HG02973 (cell line): ENCODE measurements around the gene RPL36.
"Not testable (repeated sequence)": the region's sequence is repeated elsewhere in the genome, so short reads cannot be mapped to it uniquely, and the experiment has no call there.

ENCODE experiments used
- ATAC-seq: cut with Tn5 transposase; IDR thresholded peaks from one replicate; pipeline ENCODE4 v1.9.1; 2021; ENCODE audit warnings: moderate library complexity; ENCODE audit not compliant: unreplicated experiment

RPL36 gene

DNA sequence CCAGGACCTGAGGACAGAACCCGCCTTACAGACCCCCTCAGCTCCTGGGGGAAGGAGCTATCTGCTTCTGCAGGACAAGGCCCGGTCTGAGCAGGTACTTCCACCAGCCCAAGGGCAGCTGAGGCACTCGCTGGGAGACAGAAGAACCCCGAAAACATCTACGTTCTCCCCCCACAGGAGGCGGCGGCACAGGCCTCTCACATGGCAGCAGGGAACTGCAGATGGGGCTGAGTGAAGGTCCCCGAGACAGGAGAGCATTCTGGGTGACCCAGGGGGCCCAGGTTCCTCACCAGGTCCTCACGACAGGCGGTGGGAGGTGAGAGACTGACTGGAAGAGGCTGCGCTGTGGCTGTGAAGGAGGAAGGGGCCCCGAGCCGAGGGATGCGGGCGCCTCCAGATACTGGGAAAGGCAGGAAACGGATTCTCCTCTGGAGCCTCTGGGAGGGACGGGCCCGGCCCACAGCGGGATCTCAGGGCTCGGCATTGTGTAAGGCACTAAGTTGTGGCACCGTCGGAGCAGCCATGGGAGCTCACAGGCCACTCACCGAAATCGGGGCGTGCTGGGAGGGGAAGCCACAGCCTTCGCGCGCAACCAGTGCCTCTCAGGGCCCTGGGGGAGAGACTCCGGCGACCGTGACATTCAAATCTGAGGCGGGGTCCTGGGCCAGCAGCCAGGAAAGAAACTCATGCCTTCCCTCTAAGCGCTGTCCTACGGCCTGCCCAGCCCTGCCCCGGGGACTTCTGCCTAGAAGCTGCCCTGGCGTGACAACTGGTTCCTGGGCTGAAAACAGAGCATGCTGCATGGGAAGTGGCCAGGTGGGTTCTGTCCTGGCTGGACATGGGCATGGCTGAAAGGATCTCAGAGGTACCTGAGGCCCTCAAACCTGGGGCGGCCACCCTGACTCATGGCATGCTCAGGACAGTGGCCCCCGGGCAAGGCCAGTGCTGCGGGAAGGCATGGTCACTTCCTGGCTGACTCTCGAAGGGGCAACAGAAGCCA, 14.0 kb downstream of the RPL36 start:
- ATAC-seq: no peak

DNA sequence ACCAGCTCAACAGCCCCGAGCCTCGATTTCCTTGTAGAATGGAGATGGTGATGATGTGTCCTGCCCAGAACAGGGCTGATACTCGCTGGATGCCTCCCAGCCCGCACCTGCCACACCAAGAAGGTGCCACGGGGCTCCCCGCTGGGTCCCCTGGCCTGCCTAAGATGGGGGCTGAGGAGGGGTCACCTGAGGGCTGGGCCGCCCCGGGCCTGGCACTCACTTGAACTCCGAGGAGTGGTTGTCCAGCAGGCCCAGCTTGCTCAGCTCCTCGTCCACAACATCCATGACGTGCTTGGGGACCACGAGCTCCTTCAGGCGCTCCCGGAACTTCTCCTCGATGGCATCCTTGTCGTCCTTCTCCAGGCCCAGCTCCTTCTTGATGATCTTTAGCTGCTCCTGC, 15.5 kb downstream of the RPL36 start:
- ATAC-seq: no peak

DNA sequence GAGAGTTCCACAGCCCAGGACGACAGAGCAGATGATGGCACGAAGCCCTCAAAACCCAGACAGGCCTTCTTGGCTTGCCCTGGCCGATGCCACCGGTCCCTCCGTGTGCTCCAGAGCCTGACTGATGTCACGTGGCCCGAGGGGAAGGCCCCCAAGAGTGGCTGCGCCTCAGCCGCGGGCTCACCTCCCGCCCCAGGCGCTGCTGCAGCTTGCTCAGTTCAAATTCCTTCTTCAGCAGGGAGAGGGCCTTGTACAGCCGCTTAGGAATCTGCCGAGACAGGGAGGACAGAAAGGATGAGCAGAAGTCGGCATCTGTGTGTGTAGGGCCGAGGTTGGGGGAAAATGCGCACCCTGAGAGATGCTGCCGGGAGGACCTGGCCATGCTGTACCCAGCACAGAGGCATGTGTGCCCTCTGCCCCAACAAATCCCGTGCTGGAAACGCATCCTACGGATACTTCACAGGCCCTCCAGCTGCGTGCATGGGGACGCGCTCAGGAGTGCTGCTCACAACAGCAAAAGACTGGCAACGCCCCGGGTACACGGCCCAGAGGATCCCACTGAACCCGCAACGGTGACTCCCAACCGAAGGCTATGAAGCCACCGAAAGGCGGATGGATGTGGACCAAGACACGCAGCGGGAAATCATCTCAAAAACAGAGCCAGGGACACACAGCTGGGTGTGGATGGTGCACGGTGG, 16.9 kb downstream of the RPL36 start:
- no peak for ATAC-seq

DNA sequence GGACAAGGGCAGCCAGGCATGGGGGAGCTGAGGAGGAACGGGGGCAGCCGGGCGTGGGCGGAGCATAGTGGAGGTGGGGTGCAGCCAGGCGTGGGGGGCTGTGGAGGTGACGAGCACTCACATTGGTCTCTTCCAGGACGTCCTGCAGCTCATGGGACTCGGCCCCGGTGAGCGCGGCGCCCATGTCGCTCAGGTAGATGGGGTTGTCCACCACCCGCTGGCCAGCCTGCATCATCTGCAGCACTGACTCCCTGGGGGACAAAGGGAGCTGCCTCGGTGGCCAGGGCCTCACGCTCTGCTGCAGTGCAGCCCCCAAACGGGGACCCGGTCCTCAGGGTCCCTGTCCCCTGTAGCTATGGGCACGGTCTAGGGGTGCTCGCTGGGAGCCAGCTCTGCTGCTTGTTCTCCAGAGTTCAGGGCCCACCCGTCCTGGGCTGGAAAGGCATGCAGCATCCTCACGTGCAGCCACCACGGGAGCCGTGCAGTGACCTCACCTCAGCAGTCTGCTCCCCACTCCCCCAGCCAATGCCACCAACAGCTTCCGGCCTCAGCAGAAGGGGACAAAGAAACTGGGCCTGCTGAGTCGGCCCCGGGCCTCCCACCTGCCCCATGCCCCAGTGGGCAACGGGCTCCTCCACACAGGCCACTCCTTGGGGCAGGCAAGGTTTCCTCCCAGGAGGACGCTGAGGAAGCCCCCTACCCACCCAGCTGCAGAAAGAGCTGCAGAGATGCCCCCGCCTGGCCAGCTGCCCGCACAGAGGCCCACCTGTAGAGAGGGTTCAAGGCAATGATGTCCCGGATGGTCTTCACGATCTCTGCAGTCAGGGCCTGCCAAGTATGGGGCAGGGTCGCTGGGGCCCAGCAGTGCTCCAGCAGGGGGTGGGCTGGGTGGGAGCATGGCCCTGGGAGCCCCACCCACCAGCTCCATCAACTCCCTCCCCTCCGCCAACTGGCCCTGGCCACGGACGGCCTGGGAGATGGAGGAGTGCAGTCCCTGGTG, 17.8 kb downstream of the RPL36 start:
- ATAC-seq: no peak

DNA sequence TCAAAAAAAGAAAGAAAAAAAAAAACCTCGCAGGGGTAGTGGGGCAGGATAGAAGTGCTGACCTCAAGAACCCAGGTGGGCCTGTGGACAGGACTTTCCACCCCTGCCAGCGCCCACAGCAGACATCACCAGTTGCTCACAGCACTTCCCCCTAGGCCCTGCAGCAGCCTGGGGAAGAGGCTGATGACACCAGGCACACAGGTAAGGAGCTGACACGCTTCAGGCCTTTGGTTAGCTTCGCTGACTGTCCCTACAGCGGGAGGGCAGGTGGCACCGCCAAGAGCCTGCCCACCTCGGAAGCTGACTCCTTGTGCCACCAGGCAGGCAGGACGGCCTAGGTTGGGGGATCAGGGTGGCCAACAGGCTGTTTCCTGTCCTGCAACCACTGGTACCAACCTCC, 20.9 kb downstream of the RPL36 start:
- no peak for ATAC-seq

DNA sequence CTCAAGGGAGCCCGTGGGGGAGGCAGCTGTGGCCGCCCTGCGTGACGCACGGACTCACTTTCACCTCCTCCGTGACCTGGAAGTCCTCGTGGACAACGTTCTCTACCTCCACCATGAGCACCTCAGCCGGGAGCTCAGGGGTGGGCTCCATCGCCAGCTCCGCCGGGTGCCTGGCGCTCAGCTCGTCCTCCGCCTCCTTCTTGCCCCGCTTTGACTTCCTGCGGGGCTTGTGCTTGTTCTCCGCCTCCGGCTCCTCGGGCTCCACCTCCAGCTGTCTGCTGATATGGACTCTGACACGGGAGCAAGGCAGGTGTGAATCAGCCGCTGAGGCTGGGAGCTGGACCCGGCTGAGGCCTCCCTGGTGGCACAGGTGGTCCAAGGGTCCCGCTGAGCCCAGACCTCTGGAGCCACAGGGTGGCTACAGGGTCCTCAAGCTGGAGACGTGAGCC, 21.6 kb downstream of the RPL36 start:
- no peak for ATAC-seq

DNA sequence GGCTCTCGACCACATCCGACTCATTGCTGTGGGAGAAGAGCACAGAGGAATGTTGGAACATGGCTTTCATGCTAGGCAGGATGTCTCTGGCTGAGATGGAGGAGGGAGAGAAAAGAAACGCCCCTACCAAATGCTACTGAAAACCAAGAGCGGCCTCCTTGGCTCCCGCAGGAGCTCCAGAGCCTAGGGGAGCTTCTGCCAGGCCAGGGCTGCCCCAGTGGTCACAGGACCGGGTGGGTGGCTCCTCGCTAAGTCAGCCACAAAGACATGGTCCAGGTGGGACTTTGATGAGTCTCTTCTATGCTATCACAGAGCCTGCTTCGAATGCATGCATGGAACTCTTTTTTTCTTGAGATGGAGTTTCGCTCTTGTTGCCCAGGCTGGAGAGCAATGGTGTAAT, 23.1 kb downstream of the RPL36 start:
- ATAC-seq: no peak

DNA sequence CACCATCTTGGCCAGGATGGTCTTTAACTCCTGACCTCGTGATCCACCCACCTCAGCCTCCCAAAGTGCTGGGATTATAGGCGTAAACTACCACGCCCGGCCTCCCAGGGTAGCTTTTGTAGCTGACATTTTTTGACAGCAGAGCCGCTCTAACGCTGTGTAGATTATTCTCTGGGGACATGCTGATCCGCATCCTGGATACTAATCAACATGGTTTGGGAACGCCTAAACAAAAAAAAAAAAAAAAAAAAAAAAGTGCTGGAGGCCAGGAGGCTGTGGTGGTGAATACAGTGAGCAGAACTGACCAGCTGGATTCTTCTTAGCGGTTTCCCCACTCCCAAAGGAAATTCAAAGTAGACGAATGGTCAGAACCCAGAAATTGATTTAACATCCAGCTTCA, 24.7 kb downstream of the RPL36 start:
- ATAC-seq: no peak

DNA sequence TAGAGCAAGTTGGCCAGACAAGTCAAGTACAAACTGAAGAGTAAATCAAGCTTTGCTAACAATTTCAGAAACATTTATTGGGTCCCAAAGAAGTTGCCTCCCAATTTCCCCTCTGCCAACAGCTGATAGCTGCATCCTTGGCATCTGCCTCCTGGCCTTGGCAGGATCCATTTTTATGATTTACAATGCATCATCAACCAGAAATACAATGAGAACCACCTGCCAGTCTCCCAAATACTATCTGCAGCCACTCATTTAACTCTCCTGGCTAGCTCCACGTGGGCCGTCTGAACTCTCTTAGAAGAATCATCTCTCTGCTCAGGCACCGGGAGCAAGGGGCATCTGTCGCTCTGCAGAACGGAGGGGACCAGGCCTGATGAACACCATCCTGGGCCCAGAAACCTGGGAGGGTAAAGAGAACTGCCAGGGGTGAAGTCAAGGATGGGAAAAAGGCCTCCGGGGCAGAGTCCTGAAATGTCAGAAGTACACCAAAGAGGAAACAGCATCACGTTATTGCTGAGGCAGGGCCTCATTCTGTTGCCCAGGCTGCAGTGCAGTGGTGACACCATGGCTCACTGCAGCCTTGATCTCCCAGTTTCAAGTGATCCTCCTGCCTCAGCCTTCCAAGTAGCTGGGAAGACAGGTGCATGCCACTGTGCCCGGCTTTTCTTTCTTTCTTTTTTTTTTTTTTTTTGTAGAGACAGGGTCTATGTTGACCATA, 27.3 kb downstream of the RPL36 start:
- ATAC-seq: no peak

DNA sequence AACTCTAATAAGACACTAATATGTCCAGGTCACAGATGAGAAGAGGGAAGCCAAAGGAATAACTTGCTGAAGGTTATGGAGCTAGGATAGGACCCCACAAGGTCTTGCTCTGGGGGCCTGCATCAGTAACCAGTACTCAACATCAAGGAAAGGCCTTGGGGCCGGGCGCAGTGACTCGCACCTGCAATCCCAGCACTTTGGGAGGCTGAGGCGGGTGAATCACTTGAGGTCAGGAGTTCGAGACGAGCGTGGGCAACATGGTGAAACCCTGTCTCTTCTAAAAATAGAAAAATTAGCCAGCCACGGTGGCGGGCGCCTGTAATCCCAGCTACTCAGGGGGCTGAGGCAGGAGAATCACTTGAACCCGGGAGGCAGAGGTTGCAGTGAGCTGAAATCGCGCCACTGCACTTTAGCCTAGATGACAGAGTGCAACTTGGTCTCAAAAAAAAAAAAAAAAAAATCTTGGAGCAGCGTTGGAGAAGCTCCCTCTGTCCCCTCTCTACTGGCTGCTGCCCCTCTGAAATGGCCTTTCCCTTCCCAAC, 28.0 kb downstream of the RPL36 start:
- ATAC-seq: no peak

DNA sequence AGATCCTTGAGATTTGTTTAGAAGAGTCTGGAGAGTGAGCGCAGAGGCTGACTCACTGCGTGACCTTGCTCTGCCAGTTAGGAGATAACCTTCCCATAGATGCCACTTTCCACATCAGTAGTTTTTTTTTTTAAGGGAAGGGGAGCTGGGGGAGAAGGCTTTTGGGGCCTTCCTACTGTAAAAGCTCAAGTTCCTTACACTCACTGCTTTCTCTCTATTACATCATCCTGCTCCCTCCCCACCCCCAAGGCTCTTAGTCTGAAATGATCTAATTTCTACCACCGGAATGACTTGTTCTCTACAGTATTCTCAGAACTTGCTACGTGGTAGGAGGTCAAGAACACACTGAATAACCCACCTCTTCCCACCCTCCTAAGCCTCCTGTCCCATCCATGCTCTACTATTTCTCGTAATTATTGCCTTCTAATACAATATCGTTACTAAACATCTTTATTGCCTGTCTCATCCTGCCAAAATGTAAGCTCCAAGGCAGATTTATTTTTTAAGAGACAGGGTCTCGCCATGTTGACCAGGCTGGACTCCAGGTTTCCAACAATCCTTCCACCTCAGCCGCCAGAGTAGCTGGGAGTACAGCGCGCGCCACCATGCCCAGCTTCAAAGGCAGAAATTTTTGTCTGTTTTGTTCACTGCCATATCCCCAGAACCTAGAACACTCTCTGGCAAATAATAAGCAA, 28.6 kb downstream of the RPL36 start:
- ATAC-seq: no peak

DNA sequence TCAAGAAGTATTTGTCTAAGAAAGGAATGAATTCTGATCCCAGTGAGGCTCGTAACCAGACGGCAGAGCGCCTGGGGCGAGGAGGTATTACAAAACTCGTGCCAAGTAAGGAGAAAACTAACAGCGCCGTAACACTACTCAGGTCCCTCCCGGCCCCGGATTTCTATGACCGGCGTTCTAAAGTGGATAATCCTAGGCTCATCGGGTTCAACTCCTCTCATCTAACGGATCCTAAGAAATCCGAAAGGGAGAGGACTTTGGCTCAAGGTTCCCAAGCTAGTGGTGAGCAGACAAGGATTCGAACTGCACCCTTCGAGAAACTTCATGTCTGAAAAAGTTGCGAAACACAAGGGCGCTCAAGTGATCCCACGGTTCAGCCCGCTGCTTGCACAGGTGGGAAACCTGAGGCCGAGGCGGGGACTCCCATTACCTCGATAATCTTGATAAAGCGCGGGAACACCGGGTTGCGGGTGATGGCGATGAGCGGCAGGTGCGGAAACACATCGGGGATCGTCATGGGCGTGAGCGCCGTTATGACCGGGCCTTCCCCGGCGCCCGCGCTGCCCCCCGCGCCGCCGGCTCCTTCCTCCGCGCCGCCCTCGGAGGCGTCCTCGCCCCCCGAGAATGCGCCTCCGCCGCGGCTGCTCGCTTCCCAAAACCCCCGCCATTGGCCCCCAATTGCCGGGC, 29.3 kb downstream of the RPL36 start:
- ATAC-seq: peak; percentile 3

DNA sequence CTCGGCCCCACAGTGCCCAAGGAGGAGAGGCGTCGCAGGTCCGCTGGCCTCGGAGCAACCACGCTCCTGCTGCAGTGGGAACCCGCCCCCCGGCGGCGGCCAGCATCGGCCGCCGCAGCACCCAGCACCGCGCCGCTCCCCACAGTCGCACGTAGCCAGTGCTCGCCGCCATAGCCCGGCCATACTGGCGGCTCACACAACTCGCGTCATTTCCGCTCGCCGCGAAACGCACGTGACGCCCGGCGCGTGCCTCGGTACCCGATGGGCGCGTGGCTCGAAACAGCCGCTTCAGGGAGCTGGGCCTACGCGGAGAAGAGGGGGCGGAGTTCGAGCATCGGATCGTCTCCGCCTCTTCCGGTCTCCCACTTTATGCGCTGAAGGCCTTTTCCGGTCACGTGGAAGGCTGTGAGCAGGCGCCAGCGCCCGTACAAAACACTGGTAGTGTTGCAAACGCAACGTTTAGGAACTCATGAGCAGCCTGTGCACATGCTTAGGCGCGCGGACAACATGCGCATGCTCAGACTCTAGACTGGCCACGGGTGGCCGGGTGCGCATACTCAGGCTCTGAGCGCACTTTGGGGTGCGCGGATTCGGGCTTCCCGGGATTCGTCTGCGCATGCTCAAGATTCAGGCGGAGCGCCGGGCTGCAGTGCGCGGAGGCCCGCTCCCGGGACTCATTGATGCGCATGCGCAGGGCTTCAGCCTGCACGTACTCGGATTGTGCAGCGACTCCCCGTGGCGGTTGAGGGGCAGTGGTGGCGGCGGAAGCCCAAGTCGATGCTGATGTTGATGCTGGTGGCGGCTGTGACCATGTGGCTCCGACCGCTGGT, 30.1 kb downstream of the RPL36 start, which contains the start of the genes CATSPERD and LONP1:
Gene CATSPERD, plus strand, starts transcription at position 677 of the 830 bp plus-strand sequence. Its CDS starts 101 bp downstream, at position 778.
Gene LONP1, minus strand, starts transcription at position 186 of the 830 bp plus-strand sequence. Its CDS starts 14 bp downstream, at position 172.
- ATAC-seq: peak; percentile 73

DNA sequence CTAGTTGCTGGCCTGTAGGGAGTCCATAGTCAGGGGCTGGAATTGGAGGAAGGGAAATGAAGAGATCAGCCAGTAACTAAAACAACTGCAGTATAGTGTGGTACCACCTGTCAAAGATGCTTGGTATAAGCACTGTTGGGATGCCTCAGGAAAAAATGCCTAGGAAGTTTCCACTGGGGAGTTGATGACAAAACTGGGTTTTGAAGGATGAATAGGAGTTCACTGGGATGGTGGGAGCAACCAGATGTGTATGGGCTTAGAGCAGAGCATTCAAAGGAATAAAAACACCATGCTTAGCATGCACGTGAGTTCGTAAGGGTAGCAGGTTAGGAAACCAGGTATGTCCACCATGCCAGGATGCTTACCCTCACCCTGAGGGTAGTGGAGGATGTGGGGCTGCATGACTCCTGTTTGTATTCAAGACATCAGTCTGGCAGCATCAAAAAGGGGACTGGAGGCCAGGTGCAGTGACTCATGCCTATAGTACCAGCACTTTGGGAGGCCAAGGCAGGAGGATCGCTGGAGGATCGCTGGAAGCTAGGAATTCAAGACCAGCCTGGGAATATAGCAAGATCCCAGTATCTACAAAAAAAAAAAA, 37.5 kb downstream of the RPL36 start:
- ATAC-seq: no peak

DNA sequence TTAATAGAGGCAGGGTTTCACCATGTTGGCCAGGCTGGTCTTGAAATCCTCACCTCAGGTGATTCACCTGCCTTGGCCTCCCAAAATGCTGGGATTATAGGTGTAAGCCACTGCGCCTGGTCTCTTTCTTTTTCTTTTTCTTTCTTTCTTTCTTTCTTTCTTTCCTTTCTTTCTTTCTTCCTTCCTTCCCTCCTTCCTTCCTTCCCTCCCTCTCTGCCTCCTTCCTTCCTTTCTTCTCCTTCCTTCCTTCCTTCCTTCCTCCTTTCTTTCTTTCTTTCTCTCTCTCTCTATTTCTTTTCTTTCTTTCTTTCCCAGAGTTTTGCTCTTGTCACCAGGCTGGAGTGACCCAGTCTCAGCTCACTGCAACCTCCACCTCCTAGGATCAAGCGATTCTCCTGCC, 43.1 kb downstream of the RPL36 start:
- not testable (repeated sequence) for ATAC-seq

DNA sequence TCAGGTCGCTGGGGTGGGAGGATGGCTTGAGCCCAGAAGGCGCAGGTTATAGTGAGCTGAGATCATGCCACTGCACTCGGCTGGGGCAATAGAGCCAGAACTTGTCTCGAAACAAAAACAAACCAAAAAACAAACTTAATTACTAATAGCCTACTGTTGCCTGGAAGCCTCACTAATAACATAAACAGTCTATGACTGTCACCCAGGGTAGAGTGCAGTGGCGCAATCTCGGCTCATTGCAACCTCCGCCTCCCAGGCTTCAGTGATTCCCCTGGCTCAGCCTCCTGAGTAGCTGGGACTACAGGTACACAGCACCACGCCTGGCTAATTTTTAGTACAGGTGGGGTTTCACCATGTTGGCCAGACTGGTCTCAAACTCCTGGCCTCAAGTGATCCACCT, 48.3 kb downstream of the RPL36 start:
- ATAC-seq: no peak
